Peyer's patch (tissue), 4 donors: ENCODE measurements around the gene XRN1.

Experiments
- POLR2A ChIP-seq, 2 donors: fragments of 450-650 bp; IDR thresholded peaks; one replicate each; pipeline ENCODE4 v1.5.1; 2017; ENCODE audit warnings: antibody characterized with exemption in 2 of 2, mild to moderate bottlenecking in 2 of 2, moderate library complexity in 2 of 2
- TF ChIP-seq, protein P1 (sequence below), 6 experiments: fragments of 450-650 bp in 4 of 6; fragments of 200-600 bp in 2 of 6; sonication (generic) in 1 of 6; IDR thresholded peaks; one replicate each; pipeline ENCODE4 v1.5.1; 2017 to 2019; ENCODE audit warnings: antibody characterized with exemption in 6 of 6, mild to moderate bottlenecking in 3 of 6, moderate library complexity in 1 of 6

DNA sequence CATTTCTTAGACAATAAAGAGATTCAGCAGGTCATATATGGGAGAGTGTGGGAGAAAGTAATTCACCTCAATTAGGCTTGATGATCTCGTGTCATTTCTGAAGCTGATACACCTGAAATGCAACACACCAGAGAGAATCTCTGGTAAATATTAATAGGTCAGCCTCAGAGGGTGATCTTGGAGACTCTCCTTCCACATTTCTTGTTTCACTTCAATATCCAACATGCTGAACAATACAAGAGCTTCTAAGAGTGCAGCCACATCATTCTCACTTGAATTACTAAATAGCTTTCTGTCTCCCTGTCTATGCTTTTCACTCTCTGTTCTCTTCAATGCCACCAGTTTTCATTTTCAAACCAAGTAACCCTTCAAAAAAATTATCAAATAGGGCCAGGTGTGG is 151.3 kb downstream of the XRN1 start:
- TF ChIP-seq, protein P1, sequence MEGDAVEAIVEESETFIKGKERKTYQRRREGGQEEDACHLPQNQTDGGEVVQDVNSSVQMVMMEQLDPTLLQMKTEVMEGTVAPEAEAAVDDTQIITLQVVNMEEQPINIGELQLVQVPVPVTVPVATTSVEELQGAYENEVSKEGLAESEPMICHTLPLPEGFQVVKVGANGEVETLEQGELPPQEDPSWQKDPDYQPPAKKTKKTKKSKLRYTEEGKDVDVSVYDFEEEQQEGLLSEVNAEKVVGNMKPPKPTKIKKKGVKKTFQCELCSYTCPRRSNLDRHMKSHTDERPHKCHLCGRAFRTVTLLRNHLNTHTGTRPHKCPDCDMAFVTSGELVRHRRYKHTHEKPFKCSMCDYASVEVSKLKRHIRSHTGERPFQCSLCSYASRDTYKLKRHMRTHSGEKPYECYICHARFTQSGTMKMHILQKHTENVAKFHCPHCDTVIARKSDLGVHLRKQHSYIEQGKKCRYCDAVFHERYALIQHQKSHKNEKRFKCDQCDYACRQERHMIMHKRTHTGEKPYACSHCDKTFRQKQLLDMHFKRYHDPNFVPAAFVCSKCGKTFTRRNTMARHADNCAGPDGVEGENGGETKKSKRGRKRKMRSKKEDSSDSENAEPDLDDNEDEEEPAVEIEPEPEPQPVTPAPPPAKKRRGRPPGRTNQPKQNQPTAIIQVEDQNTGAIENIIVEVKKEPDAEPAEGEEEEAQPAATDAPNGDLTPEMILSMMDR (IDR thresholded peaks at IDR 0.05), result no peak
- TF ChIP-seq POLR2A (IDR thresholded peaks at IDR 0.05), result no peak
